K562 (cell line): Measurements from ENCODE around the gene ETFBKMT. TPM values are rescaled to one million over a fixed set of nuclear protein-coding genes. Genes with fewer than 3 reads are reported as not detected.

Experiments used
- ATAC-seq: fragments of 200-7000 bp; cut with Tn5 transposase; 3 replicates; pipeline ENCODE4 v1.9.1; 2020; ENCODE audit warnings: moderate library complexity
- BruUV-seq: library from RNA; stranded (reverse); fragments of 400-500 nt; replicated peaks from 2 replicates; lab custom pipeline; 2021; lab: Mats Ljungman, UMichigan
- CTCF ChIA-PET: fragments of 300-600 bp; formaldehyde crosslinking; extraction: SDS; loops from one replicate; lab custom pipeline; 2021; ENCODE audit warnings: low intra/inter-chr PET ratio; lab: Yijun Ruan, JAX
- POLR2A ChIA-PET: fragments of 300-600, 350-650 bp; sonication (Branson Sonifier 250); formaldehyde crosslinking; extraction: SDS; loops from one replicate; lab custom pipeline; 2021; ENCODE audit warnings: antibody characterized with exemption, inconsistent platforms; lab: Yijun Ruan, JAX
- DNase-seq, 4 experiments: peaks; one replicate each; pipeline versions ENCODE4 v3.0.0 to v3.0.0-alpha.2; 2011 to 2018; ENCODE audit warnings: low spot score in 3 of 4, mixed read lengths in 3 of 4; ENCODE audit errors: extremely low read depth in 1 of 4
- FAIRE-seq: peaks from 2 replicates; lab custom pipeline; 2011; peaks lifted over from hg19 to GRCh38; lab: Jason Lieb, UNC
- H2AFZ ChIP-seq: 2 replicates; pipeline ENCODE4 v1.6.0; 2011; ENCODE audit warnings: low read depth, low read length, control low read depth, inconsistent platforms
- H3K27ac ChIP-seq: fragments of 200-600 bp; 3 replicates; pipeline ENCODE4 v1.8.0; 2011; ENCODE audit warnings: low read depth, mild to moderate bottlenecking, control low read depth, inconsistent platforms, low read length, moderate library complexity, mixed read lengths; ENCODE audit errors: extremely low read depth
- H3K27me3 ChIP-seq, 2 experiments: fragments of 300-600 bp in 1 of 2; 2 replicates in 1 of 2; 3 replicates in 1 of 2; pipeline versions ENCODE4 v1.6.0 to v1.8.0; 2011; ENCODE audit warnings: inconsistent platforms in 2 of 2, low read length in 2 of 2, mild to moderate bottlenecking in 1 of 2, mixed read lengths in 1 of 2, moderate library complexity in 1 of 2; ENCODE audit not compliant: control insufficient read depth in 2 of 2, insufficient read depth in 2 of 2
- H3K36me3 ChIP-seq: fragments of 300-600 bp; 3 replicates; pipeline ENCODE4 v1.8.0; 2011; ENCODE audit warnings: mild to moderate bottlenecking, low read length, inconsistent platforms; ENCODE audit not compliant: control insufficient read depth, insufficient read depth
- H3K4me1 ChIP-seq, 2 experiments: fragments of 200-600 bp in 1 of 2; replicated peaks in 1 of 2; 2 replicates in 1 of 2; 3 replicates in 1 of 2; pipeline versions ENCODE4 v1.5.1 to v1.8.0; 2011; ENCODE audit warnings: inconsistent platforms in 2 of 2, low read length in 2 of 2, mild to moderate bottlenecking in 1 of 2, mixed read lengths in 1 of 2, moderate library complexity in 1 of 2; ENCODE audit not compliant: control insufficient read depth in 2 of 2, insufficient read depth in 2 of 2
- H3K4me2 ChIP-seq: 2 replicates; pipeline ENCODE4 v1.6.1; 2011; ENCODE audit warnings: low read length, control low read depth, inconsistent platforms, mixed read lengths; ENCODE audit not compliant: insufficient read depth
- H3K4me3 ChIP-seq: fragments of 200-600 bp; sonication (generic), shearing (Covaris generic); 2 replicates; pipeline ENCODE4 v1.5.1; 2016; ENCODE audit warnings: control low read depth, inconsistent platforms
- H3K79me2 ChIP-seq: fragments of 200-600 bp; 3 replicates; pipeline ENCODE4 v1.8.0; 2011; ENCODE audit warnings: low read length, inconsistent platforms; ENCODE audit not compliant: control insufficient read depth, insufficient read depth
- H3K9ac ChIP-seq, 2 experiments: 2 replicates each; pipeline versions ENCODE4 v1.6.0 to v1.6.1; 2011; ENCODE audit warnings: low read depth in 2 of 2, low read length in 2 of 2, control low read depth in 1 of 2, inconsistent platforms in 1 of 2, mild to moderate bottlenecking in 1 of 2, mixed read lengths in 1 of 2; ENCODE audit not compliant: insufficient read depth in 1 of 2
- H3K9me1 ChIP-seq: one replicate; pipeline ENCODE4 v1.6.0; 2011; ENCODE audit warnings: inconsistent platforms, mild to moderate bottlenecking, low read length, moderate library complexity; ENCODE audit not compliant: control insufficient read depth, insufficient read depth
- H3K9me3 ChIP-seq: replicated peaks from 2 replicates; pipeline ENCODE4 v1.5.1; 2011; ENCODE audit warnings: low read depth, low read length, inconsistent platforms; ENCODE audit not compliant: control insufficient read depth, insufficient read depth
- H4K20me1 ChIP-seq: replicated peaks from 2 replicates; pipeline ENCODE4 v1.6.1; 2011; ENCODE audit warnings: low read length, inconsistent platforms, mixed read lengths; ENCODE audit not compliant: control insufficient read depth, insufficient read depth
- ATF1 ChIP-seq, 2 experiments: fragments of 450-650 bp in 1 of 2; IDR thresholded peaks; 2 replicates each; pipeline ENCODE4 v1.6.1; 2016; ENCODE audit warnings: missing compliant biosample characterization in 1 of 2, missing genetic modification characterization in 1 of 2
- DLX4 ChIP-seq: fragments of 250-450 bp; sonication (Bioruptor Pico); IDR thresholded peaks from 2 replicates; pipeline ENCODE4 v1.6.1; 2021; ENCODE audit warnings: mild to moderate bottlenecking
- MTF1 ChIP-seq: fragments of 250-450 bp; sonication (Bioruptor Pico); IDR thresholded peaks from 2 replicates; pipeline ENCODE4 v1.9.0; 2021; ENCODE audit warnings: moderate library complexity, mild to moderate bottlenecking, inconsistent platforms, borderline replicate concordance
- PCBP2 ChIP-seq: fragments of 200-400 bp; formaldehyde crosslinking; IDR thresholded peaks from 2 replicates; pipeline ENCODE4 v1.6.1; 2018; ENCODE audit warnings: low read length, low read depth, mild to moderate bottlenecking, moderate library complexity; ENCODE audit not compliant: poor library complexity, severe bottlenecking
- SMARCE1 ChIP-seq: fragments of 450-650 bp; IDR thresholded peaks from 2 replicates; pipeline ENCODE4 v1.7.1; 2016; ENCODE audit warnings: mild to moderate bottlenecking
- STAG1 ChIP-seq: sonication (generic); formaldehyde crosslinking; IDR thresholded peaks from 2 replicates; pipeline ENCODE4 v1.5.0; 2020; ENCODE audit warnings: missing genetic modification reagents, borderline replicate concordance
- THAP7 ChIP-seq: fragments of 250-450 bp; sonication (Bioruptor Pico); IDR thresholded peaks from 2 replicates; pipeline ENCODE4 v1.5.0; 2021
- XRCC4 ChIP-seq: IDR thresholded peaks from one replicate; pipeline ENCODE4 v1.6.1; 2011; ENCODE audit not compliant: insufficient read depth, insufficient read length; ENCODE audit errors: extremely low read depth
- WGBS: fragments of 100-300 bp; shearing (Covaris generic); methylation state at CpG from one replicate; pipeline ENCODE4 v1.1.6; 2016; ENCODE audit warnings: low coverage, mixed read lengths; ENCODE audit not compliant: insufficient coverage; ENCODE audit errors: missing lambda C conversion rate; 5-methylcytosine and 5-hydroxymethylcytosine counted together
- in situ Hi-C: fragments of 300-500 bp; cut with MboI; formaldehyde crosslinking; loops from 4 replicates; pipeline ENCODE4 v1.15.0; 2018; ENCODE audit warnings: inconsistent platforms, mixed read lengths
- intact Hi-C: fragments of 100-400 bp; cut with micrococcal nuclease; formaldehyde crosslinking; loops from 2 replicates; pipeline ENCODE4 v1.14.2; 2022
- polyA plus RNA-seq, 8 experiments: library from polyadenylated mRNA; depleted of rRNA in 4 of 8; stranded (reverse) in 5 of 8; unstranded in 3 of 8; fragments of >200 nt; fragmentation: Nextera tagmentation in 2 of 8; fragmentation: Illumina TruSeq in 1 of 8; extraction: Ambion mirVana in 2 of 8; extraction: Trizol in 1 of 8; gene quantifications; 2 replicates each; pipeline versions ENCODE4 v1.2.1 to v1.2.3, GENCODE V29; 2011 to 2014; ENCODE audit warnings: inconsistent platforms in 1 of 8, missing spikeins in 1 of 8
- total RNA-seq, 7 experiments: library from RNA; depleted of rRNA in 6 of 7; stranded (reverse); fragments of >200 nt in 6 of 7; fragmentation: Illumina TruSeq in 2 of 7; extraction: Trizol in 2 of 7; gene quantifications; 2 replicates each; pipeline versions ENCODE4 v1.2.1 to v1.2.3, GENCODE V29; 2011 to 2021; ENCODE audit warnings: low replicate concordance in 1 of 7

Gene ETFBKMT
- total and polyA plus RNA-seq, 9 of the 15 experiments (the other 6 are each of a cell fraction or from before 2014, with no cell fraction given) = 0.18 to 1.7 (median 0.96) TPM

- Histone ChIP-seq H3K9me3 (peaks cover 7% of the 10 kb centered on the region), H3K79me2 (no peaks in the 10 kb centered on the region), H3K9ac (no peak overlapping the region), H3K4me3 (no peak overlapping the region), H4K20me1 (no peaks in the 10 kb centered on the region), H2AFZ (no peak overlapping the region), H3K36me3 (no peaks in the 10 kb centered on the region), H3K27me3 (no peaks in the 10 kb centered on the region), H3K4me1 (no peaks in the 10 kb centered on the region), H3K9me1 (no peaks in the 10 kb centered on the region), H3K27ac (no peak overlapping the region), H3K4me2 (no peak overlapping the region)
- ATAC-seq (no peak), FAIRE-seq (no peak), DNase-seq (no peak)
- TF ChIP-seq MTF1 = no peak
- TF ChIP-seq THAP7 (CRISPR knock-in tag) = no peak
- no peak for TF ChIP-seq DLX4
- TF ChIP-seq ATF1 (CRISPR knock-in tag; IDR thresholded peaks at IDR 0.05) = no peak
- TF ChIP-seq ATF1 (tag; IDR thresholded peaks at IDR 0.05) = no peak
- no peak for TF ChIP-seq STAG1 (CRISPR knock-in tag)
- no peak for TF ChIP-seq PCBP2
- 0 out of 2 replicates have a peak, but pooled peaks have one; percentile 14 for TF ChIP-seq SMARCE1
- TF ChIP-seq XRCC4 = no peak
- no TSS peak for BruUV-seq
- CTCF ChIA-PET = no interaction called here
- in situ Hi-C loops (loop anchor here (10.0 kb wide), 1 partner anchor 618 kb away; no protein-coding TSS in a partner anchor), intact Hi-C loops (loop anchor here (10.0 kb wide), 2 partner anchors 128 to 208 kb away; no protein-coding TSS in a partner anchor)
- 60% methylated on average over 3 of the region's 3 CpGs for WGBS
- POLR2A ChIA-PET = no interaction called here
Measured at GRCh38 chr12:31687101-31687527, 27.6 kb downstream of the ETFBKMT start.
